ENCODE data around the gene MAFG. TPM values are rescaled to one million over a fixed set of nuclear protein-coding genes. Genes with fewer than 3 reads are reported as not detected.
A peak's percentile ranks its signal among the peaks of the same experiment; 100 is the strongest.

The MAFG gene
- total and polyA plus RNA-seq, 2 of the 13 experiments (the other 11 are each of a cell fraction or from before 2014, with no cell fraction given) = 14.5 to 20.0 TPM

GRCh38 chr17:81958633-81959342 is 31.3 kb upstream of the MAFG start (continued):
- TF ChIP-seq DDIT3 (CRISPR knock-in tag; IDR thresholded peaks at IDR 0.05) (no peak), RBM22 (optimal IDR thresholded peaks at IDR 0.05; ENCODE audit: low read length) (peak; percentile 52), TOPORS (CRISPR knock-in tag; IDR thresholded peaks at IDR 0.05) (no peak), AGO2 (optimal IDR thresholded peaks at IDR 0.05; ENCODE audit: low read depth, low read length) (no peak), AFF4 (CRISPR knock-in tag; IDR thresholded peaks at IDR 0.05) (peak; percentile 85; the same call in 1 of the 2 replicates), ZNF230 (CRISPR knock-in tag; IDR thresholded peaks at IDR 0.05) (no peak), ZMYM4 (CRISPR knock-in tag; IDR thresholded peaks at IDR 0.05) (no peak; the same call in 1 of the 2 replicates), ZNF280D (CRISPR knock-in tag; IDR thresholded peaks at IDR 0.05) (no peak; the same call in 1 of the 2 replicates), KLF6 (CRISPR knock-in tag; IDR thresholded peaks at IDR 0.05) (0 out of 2 replicates have a peak, but pooled peaks have one; percentile 11), CEBPZ (IDR thresholded peaks at IDR 0.05; ENCODE audit: low read length) (no peak), FLYWCH1 (CRISPR knock-in tag; IDR thresholded peaks at IDR 0.05) (0 out of 2 replicates have a peak, but pooled peaks have one; percentile 17), ZNF543 (CRISPR knock-in tag; IDR thresholded peaks at IDR 0.05) (no peak; the same call in 1 of the 2 replicates), GABPA (IDR thresholded peaks at IDR 0.05; ENCODE audit: low read depth, low read length) (no peak), GABPA (CRISPR knock-in tag; IDR thresholded peaks at IDR 0.05; ENCODE audit: low read depth) (no peak), ZNF263 (CRISPR knock-in tag; IDR thresholded peaks at IDR 0.05) (no peak)

Measured in HepG2 (cell line).